ENCODE measurements around the gene PCDHA11.

DNA sequence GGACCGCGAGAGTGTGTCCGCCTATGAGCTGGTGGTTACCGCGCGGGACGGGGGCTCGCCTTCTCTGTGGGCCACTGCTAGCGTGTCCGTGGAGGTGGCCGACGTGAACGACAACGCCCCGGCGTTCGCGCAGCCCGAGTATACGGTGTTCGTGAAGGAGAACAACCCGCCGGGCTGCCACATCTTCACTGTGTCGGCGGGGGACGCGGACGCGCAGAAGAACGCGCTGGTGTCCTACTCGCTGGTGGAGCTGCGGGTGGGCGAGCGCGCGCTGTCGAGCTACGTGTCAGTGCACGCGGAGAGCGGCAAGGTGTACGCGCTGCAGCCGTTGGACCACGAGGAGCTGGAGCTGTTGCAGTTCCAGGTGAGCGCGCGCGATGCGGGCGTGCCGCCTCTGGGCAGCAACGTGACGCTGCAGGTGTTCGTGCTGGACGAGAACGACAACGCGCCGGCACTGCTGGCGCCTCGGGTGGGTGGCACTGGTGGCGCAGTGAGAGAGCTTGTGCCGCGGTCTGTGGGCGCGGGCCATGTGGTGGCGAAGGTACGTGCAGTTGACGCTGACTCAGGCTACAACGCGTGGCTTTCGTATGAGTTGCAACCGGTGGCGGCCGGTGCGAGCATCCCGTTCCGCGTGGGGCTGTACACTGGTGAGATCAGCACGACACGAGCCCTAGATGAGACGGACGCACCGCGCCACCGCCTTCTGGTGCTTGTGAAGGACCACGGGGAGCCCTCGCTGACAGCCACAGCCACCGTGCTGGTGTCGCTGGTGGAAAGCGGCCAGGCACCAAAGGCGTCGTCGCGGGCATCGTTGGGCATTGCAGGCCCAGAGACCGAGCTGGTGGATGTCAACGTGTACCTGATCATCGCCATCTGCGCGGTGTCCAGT lies 32.9 kb upstream of the PCDHA11 start:
- TF ChIP-seq, protein P1, sequence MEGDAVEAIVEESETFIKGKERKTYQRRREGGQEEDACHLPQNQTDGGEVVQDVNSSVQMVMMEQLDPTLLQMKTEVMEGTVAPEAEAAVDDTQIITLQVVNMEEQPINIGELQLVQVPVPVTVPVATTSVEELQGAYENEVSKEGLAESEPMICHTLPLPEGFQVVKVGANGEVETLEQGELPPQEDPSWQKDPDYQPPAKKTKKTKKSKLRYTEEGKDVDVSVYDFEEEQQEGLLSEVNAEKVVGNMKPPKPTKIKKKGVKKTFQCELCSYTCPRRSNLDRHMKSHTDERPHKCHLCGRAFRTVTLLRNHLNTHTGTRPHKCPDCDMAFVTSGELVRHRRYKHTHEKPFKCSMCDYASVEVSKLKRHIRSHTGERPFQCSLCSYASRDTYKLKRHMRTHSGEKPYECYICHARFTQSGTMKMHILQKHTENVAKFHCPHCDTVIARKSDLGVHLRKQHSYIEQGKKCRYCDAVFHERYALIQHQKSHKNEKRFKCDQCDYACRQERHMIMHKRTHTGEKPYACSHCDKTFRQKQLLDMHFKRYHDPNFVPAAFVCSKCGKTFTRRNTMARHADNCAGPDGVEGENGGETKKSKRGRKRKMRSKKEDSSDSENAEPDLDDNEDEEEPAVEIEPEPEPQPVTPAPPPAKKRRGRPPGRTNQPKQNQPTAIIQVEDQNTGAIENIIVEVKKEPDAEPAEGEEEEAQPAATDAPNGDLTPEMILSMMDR (IDR thresholded peaks at IDR 0.05) = no peak
- no peak for TF ChIP-seq POLR2A (IDR thresholded peaks at IDR 0.05; ENCODE audit: low read depth)
- no peak for TF ChIP-seq POLR2AphosphoS5 (IDR thresholded peaks at IDR 0.05)

Data from esophagus muscularis mucosa (tissue), 3 donors.